Hepatocyte (in vitro differentiated cells): ENCODE measurements around the gene OPN1SW.

Experiments
- EZH2 ChIP-seq: fragments of 200-600 bp; sonication (generic); IDR thresholded peaks from 2 replicates; pipeline ENCODE4 v1.6.1; 2016; ENCODE audit warnings: antibody characterized with exemption, mild to moderate bottlenecking, borderline replicate concordance
- EZH2phosphoT487 ChIP-seq: fragments of 200-600 bp; sonication (generic); IDR thresholded peaks from one replicate; pipeline ENCODE4 v1.6.1; 2018; ENCODE audit warnings: antibody characterized with exemption, mild to moderate bottlenecking, low read depth, moderate library complexity; ENCODE audit not compliant: unreplicated experiment, severe bottlenecking
- TF ChIP-seq, protein P1 (sequence below): fragments of 200-600 bp; sonication (generic); IDR thresholded peaks from 2 replicates; pipeline ENCODE4 v1.5.1; 2016; ENCODE audit warnings: antibody characterized with exemption, mild to moderate bottlenecking; ENCODE audit not compliant: poor library complexity

DNA sequence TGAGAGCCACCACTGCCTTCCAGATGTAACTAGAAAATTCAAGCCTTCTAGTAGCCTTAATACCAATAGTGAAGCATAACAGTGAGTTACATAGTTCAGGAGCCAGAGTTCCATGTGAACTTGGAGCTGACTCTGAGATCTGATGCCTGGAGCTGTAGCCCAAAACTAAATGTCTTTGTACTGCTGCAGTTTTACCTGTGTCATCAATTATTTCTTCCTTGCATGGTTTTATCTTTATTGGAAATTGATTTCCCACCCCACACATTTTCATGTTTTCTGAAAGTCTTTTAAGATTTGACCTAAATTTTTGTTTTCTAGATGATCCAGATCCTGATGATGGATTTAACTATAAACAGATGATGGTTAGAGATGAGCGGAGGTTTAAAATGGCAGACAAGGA lies 17.0 kb downstream of the OPN1SW start:
- TF ChIP-seq EZH2: no peak
- TF ChIP-seq, protein P1, sequence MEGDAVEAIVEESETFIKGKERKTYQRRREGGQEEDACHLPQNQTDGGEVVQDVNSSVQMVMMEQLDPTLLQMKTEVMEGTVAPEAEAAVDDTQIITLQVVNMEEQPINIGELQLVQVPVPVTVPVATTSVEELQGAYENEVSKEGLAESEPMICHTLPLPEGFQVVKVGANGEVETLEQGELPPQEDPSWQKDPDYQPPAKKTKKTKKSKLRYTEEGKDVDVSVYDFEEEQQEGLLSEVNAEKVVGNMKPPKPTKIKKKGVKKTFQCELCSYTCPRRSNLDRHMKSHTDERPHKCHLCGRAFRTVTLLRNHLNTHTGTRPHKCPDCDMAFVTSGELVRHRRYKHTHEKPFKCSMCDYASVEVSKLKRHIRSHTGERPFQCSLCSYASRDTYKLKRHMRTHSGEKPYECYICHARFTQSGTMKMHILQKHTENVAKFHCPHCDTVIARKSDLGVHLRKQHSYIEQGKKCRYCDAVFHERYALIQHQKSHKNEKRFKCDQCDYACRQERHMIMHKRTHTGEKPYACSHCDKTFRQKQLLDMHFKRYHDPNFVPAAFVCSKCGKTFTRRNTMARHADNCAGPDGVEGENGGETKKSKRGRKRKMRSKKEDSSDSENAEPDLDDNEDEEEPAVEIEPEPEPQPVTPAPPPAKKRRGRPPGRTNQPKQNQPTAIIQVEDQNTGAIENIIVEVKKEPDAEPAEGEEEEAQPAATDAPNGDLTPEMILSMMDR: no peak
- no peak for TF ChIP-seq EZH2phosphoT487
